HG02759 (cell line): ENCODE measurements around the gene SCOC.
"Not testable (repeated sequence)": the region's sequence is repeated elsewhere in the genome, so short reads cannot be mapped to it uniquely, and the experiment has no call there.

Experiments
- ATAC-seq: cut with Tn5 transposase; IDR thresholded peaks from one replicate; pipeline ENCODE4 v1.9.1; 2021; ENCODE audit warnings: mild to moderate bottlenecking, moderate library complexity; ENCODE audit not compliant: unreplicated experiment

SCOC gene

DNA sequence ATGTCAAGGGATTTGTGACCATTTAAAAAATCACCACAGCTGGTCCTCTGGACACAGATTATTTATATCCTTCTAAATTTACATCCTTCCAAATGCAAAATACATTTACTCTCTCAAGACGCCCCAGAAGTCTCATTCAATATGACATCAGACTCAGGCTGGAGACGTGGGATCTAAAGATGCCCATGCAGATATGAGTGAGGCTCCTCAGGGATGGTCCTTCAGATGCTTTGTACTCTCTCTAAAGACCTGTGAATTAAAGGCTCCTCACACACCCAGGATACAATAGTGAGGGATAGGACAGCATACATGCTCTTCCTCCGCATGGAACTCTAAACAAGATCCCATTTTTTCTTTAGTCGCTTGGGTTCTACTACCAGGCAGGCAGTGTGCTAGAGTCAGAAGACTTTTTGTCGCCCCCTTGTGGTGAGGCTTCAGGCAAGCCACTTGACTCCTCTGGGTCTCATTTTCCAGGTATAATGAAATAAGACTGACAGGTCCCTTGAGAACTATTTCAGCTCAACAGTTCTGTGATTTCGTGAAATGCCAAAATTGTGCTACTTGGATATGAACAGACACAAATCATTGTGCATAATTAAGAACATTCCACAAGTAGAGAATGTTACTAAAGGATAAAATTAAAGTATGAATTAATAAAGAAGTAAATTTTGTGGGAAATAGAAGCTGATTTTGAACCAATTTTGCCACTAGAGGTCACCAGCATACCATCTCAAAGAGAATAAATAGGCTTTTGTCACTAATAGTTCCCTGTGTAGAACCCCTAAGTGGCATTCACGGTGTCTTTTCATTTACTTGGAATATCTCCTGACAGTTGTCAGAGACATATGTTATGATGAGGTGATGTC lies 13.7 kb upstream of the SCOC start:
- peak; percentile 99 for ATAC-seq

DNA sequence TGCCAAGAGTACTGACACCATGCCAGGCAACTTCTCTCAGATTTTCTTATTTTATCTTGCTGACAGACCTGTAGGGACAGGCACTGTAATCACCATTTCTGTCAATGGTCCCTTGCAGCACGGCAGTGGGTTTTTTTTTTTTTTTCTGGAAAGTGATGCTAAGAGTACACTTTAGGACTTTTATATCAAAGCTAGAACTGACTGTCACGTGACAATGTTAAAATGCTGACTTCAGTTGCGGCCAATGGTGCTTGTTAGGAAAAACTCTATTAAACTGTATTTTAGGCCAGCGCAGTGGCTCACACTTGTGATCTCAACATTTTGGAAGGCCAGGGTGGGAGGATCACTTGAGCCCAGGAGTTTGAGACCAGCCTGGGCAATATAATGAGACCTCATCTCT lies 12.3 kb upstream of the SCOC start:
- no peak for ATAC-seq

DNA sequence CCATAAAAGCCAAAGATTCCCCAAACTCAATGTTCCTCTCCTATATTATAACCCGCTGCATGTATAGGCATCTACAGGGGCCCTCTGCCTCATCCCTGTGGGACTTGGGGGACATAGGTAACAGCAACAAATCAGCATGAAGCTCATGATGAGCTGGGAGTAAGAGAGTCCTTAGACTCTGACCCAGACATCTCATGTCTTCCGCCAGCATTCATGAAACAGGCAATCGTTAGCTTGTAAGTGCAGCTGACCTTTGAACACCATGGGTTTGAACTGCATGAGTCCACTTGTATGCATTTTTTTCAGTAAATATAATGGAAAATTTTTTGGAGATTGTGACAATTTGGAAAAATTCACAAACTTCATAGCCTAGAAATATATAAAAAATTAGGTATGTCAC lies 10.4 kb upstream of the SCOC start:
- ATAC-seq: no peak

DNA sequence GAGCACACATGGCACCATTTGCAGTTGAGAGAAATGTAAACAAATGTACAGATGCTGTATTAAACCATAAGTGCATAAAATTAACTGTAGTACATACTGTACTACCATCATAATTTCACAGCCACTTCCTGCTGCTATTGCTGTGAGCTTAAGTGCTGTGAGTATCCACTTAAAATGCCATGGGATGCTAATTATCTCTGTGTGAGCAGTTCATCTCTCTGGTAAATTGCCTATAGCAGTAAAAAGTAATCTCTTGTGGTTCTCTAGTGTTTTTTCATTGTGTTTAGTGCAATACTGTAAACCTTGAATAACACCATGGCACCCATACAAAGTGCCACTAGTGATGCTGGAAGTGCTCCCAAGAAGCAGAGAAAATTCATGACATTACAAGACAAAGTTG lies 9.9 kb upstream of the SCOC start:
- ATAC-seq: no peak

DNA sequence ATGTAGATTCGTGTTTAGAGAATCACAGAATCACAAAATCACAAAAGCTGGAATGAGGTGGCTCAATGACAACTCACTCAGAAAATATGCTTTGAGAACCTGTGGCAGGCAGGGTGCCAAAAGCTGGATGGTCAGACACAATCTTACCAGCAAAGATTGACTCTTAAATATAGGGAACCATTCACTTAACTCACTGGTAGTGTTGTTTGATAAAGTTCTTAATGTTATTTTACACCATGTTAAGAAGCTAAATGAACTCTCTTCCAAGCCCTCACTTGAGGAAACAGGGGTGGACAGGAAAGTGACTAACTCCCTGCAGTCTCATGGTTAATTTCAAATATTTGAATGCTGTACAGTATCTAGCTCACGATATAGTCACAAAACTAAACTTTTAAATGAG lies 5.7 kb upstream of the SCOC start:
- ATAC-seq: no peak

DNA sequence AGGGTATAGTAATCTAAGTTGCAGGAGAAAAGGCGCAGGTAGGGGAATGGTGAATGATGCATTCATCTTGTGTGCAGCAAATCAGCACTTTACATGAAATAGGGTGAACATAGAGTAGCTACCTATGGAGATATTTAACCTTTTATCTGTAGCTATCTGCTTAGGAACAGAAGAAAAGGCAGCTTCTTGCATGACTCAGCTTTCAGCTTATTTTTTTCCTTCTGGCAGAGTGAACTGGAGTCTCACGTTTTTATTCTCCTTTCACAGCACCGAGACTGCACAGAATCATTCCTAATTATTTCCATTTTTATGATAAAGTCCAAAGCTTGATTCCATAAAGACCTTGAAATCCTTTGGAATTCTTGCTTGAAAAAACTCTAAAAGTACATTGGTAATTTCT lies 4.8 kb upstream of the SCOC start:
- no peak for ATAC-seq

DNA sequence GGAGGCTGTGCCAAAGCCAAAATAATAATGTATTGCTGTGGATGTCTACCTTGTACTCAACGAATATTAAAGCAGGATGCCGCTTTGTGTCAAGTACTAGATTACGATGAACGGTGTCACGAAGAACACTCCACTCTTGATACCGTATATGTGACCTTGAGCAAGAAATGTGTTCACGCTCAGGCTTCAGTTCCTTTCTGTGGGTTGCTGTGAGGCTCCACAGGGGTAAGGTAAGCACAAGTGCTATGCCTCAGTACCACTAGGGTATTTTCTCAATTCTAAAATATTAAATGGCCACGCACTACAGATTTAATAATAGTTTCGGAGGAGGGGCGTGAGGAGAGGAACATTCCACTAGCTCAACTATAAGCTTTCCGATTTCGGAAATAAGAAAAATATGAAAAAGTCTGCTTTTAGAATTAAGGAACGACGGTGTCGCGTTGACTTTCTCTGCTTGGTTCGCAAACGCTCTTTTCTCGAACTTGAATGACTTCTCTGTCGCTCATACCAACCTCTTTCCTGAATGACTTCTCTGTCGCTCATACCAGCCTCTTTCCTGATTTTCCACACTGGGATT lies 607 bp upstream of the SCOC start:
- peak; percentile 55 for ATAC-seq

DNA sequence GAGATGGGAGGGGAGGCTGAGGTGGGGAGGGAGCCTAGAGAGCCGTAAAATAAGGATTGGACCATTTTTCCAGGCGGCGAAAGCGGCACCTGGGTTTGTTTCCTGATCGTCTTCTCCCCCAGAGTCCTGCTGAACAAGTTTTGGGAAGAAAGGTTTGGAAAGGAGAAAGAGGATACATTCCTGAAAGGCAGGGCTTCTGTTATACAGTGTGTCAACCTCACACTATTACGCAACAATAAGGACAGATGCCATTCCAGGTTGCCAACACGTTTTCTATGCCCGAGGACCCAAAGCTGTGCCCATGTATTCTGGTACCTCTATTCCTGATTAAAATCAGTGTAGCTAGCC lies 658 bp downstream of the SCOC start:
- no peak for ATAC-seq

DNA sequence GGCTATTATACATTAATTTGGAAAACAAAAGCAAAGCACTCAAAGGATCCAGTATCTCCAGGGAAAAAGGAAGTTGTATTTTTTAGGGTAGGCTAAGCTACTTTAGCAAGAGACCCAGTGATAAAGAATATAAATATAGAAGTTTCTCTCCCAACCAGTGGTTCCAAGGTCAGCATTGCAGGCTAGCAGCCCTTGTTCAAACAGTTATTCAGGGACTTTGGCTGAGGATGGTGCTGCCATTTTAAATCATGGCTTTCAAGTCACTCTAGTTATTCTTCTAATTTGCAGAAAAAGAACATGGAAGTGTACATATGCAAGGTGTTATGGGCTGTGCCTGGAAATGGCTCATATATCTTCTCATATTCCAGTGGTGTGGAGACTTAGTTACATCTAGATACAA lies 9.3 kb downstream of the SCOC start:
- ATAC-seq: no peak

DNA sequence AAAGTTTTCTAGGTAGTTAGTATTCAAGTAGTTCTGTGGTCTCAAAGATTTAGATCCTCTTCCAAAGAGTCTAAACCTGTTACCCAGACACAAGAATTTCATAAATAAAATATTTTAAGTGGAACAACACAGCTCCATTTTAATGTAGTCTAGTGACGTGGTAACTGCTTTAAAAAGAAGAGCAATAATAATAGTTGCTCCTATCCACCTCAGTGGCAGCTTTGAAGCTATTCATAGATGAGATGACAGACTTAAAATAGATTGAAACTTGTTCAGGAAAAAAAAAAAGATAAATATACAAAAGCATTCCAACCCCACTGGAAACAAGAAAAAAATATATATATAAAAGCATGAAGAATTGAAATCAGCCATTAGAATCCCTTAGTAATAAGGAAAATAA lies 14.6 kb downstream of the SCOC start:
- no peak for ATAC-seq

DNA sequence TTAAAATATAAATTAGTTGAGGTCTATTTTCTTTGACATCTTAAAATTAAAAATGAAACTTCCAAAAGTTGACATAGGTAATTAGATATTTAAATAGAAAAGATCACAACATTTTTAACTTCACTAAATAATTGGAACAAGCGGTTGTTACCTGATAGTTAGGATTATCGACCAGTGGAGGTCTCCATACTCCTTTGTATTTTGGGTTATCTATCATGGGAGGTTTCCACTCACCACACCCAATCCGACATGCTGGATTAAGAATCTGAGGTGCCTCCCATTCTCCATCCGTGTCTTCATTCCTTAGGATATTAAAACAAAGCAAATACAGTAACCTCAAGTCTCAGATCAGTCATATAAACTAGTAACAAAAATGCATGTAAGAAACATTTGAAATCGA lies 22.2 kb downstream of the SCOC start:
- ATAC-seq: no peak

DNA sequence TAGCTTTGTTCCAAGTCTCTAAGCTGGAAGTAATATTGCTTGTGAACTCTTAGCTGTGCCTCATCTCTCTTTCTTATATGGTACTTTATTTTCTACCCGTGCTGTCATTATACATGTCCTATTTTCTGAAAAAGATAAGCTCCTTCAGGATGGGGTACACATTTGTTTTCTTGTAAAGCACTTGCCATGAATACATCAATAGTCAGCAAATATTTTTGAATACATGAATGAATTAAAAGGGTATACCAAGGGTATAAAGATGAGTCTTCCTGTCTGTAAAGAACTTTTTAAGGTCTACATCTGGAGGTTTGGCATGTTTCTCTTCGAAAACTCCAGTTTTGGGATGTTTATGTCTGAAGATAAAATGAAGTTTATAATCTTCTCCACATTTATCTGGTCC lies 26.7 kb downstream of the SCOC start:
- no peak for ATAC-seq

DNA sequence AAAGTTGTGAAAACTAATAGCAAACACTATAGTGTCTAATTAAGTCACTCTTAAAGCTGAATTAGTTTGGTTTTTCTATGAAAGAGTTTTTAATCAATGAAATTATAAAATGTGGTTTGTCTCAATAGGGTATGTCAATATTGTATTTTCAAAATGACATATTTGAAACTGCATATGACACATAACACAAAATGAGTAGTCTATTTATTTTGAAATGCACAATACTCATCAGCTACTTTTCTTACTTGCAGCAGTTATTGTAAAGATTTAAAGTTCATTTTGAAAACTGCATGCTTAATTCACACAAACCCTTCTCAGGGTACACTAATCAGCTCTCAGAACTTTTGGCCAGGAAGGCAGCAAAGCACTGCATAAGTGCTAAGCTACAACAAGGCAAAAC lies 32.8 kb downstream of the SCOC start:
- no peak for ATAC-seq

DNA sequence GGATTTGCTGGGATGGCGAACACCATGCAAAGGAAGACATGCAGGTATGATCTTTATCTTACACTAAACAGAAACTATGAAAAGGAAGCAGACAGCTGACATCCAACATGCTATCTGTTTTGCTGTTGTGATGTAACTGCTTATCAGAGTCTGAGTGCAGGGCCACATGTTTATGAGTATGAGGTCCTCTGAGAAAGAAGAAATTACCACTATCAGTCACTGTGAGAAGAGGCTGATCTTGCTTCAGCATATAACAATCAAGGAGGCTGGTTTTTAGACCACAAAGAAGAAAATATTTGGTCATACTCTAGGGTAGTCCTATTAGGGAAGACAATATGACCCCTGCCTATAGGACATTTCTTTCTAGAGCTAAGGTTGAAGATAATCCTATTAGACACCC lies 35.5 kb downstream of the SCOC start:
- no peak for ATAC-seq

DNA sequence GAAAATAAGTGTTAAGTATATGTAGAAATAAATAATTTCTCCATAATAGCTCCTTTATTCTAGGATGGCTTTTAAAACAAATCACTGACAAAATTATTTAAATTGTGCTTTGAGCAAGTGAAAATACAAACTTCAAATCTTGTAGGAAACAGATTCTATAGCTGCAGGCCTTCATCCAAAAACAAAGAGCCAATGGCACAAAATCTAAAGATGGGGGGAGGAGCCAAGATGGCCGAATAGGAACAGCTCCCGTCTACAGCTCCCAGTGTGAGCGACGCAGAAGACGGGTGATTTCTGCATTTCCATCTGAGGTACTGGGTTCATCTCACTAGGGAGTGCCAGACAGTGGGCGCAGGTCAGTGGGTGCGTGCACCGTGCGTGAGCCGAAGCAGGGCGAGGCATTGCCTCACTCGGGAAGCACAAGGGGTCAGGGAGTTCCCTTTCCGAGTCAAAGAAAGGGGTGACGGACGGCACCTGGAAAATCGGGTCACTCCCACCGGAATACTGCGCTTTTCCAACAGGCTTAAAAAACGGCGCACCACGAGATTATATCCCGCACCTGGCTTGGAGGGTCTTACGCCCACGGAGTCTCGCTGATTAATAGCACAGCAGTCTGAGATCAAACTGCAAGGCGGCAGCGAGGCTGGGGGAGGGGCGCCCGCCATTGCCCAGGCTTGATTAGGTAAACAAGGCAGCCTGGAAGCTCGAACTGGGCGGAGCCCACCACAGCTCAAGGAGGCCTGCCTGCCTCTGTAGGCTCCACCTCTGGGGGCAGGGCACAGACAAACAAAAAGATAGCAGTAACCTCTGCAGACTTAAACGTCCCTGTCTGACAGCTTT lies 39.9 kb downstream of the SCOC start:
- not testable (repeated sequence) for ATAC-seq

DNA sequence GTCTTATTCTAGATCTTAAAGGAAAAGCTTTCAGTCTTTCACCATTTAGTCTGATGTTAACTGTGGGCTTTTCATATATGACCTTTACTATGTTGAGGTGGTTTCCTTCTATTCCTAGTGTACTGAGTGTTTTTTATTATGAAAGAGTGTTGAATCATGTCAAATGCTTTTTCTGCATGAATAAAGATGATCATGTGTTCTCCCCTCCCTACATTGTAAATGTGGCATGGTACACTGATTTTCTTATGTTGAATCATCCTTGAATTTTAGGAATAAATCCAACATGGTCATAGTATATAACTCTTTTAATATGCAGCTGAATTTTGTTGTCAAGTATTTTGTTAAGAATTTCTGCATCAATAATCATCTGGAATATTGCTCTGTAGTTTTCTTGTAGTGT lies 49.7 kb downstream of the SCOC start:
- ATAC-seq: no peak

DNA sequence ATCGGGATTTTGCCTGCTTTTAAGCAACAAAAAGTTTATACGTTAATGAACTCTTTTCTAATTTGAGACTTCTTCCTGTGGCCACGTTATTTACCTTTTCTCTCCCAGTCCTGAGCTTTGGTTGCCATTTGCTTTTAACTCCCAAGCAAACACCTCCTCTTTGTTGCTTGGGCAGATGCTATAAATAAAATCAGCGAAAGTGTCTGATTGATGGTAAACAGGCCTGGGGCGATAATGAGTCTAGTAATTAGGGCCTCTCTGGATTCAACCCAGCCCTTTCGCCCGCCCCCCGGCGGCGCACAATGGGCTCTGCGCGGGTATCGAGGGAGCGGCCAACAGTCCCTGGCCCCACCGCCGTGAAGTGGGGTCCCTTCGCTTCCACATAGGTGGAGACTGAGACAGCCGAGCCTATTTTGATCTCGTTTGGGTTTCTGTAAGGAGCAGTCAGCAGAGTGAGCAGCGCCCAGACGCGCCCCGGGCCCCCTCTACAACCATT lies 53.2 kb downstream of the SCOC start:
- peak; percentile 24 for ATAC-seq

DNA sequence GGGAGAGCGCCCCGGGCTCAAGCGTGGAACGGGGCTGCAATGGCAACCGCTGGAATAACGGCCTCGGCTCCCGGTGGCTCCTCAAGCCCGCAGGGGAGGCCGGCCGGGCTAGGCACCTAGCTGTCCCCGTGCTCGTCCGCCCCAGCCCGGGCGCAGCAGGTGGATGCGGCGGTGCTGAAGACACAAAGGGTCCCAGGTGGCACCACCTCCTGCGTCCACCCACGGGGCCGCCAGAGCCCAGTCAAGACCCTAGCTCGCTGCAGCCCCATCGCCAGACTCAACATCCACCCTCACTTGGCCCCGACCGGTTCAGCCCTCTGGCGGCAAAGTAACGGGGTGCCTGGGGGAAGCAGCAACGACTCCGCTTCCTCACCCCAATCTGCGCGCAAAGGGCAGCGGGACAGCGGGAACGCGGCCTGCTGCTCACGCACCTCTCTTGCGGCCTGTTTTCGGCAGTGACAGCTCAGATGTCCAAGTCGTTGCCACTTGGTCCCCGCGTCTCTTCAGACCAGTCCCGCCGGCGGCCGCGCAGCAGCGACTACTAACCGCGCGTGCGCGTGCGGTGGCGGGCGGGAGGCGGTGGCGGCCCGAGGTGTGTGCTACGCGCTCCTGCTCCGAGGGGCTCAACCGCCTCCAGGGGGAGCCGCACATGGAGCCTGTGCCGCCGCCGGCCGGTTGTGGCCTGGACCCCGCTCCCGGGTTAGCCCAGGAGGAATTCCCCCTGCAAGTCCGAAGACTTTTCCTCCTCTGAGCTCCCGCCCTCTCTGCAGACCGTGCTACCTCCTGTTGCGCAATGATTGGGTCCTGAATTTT lies 53.9 kb downstream of the SCOC start, which contains the start of gene CLGN:
Gene CLGN (minus strand): TSS at position 543 of the 813 bp plus-strand sequence. CDS start 14,570 bp downstream, outside the sequence.
- ATAC-seq: peak; percentile 94

DNA sequence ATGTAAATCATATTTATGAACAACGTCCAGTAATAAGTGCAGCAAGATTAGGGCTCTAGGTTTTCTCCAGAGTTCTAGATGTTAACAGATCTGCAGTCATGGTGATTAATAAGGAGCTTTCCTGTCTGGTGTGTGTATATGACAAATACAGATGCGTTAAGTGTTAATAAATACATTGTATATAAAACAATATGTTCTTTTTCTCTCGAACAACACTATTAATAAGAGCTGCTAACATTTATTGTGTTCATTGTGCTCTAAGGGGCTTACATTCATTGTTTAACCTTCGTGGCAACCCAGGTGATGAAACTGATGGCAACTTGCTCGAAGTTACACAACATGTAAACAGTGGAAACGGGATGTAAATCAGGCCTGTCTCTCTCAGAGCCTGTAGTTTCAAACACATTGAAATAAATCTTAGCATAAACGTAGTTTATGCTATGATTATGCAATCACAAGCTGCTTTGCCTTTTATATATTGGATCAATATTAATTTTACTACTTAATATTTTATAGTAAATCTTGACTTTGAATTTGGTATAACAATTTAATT lies 54.5 kb downstream of the SCOC start:
- ATAC-seq: no peak
